Epidermal melanocyte (primary cell): Measurements from ENCODE around the gene WNT5B.
A peak's percentile ranks its signal among the peaks of the same experiment; 100 is the strongest.

Experiments used
- DNase-seq: peaks from one replicate; pipeline ENCODE4 v3.0.0; 2011; ENCODE audit warnings: low spot score; ENCODE audit not compliant: insufficient read length

The WNT5B gene

DNA sequence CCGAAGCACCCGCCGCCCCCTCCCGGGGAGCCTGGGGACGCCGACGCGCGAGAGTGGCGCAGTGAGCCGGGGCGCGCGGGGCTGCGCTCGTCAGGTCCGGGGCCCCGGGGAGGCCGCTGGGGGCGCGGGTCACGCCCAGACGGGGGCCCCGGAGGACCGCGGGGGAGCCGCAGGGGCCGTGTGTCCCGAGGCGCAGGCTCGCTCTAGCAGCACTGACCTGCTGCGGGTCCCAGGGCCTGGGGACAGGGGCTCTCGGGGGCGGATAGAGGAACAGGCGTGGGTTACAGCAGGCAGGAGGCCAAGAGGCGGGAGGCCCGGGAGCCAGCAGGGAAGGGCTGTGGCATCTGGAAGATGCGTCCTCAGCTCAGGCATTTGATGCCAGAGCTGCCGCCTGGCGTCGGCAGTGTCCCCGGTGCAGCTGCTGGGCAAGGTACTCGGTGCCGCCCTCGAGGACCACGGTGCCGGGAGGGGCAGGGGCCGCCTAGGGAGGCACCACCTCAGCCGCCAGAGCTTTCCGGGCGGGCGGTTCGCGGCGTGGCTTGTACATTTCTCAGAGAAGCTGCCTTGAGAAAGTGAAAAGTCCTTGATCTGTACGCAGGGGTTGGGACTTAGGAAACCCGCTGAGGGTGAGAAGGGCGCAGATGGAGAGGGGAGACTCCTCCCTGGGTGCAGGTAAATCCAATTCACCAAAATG, 1.2 kb downstream of the WNT5B start:
- DNase-seq = no peak

DNA sequence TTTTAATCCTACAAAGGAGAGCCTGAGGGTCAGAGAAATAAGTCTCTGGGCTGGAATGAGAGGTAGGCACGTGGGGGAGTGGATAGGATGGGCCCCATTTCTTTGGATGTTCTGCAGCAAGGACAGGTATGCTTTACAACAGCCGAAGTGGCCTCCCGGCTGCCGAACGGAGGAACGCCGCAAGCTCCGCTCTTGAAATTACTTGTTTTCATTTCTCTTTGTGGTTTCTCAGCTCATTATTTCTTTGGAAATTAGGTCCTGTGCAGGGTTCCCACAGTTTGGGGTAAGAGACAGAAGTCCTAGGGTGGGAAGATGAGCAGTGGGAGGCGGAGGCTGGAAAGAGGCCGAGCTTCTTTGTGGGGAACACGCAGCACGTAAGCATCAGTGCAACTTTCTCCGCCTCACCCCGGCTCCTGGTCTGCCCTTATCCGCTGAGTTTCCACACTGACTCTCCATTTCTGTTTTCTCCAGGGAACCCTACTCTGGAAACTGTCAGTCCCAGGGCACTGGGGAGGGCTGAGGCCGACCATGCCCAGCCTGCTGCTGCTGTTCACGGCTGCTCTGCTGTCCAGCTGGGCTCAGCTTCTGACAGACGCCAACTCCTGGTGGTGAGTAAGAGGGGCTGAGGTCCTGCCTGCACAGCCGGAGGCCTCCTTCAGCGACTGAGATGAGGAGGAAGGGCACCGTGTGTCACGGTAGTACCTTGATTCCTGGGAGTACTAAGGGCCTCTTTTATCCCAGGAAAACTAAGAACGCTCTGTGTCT, 2.0 kb downstream of the WNT5B start:
- no peak for DNase-seq

DNA sequence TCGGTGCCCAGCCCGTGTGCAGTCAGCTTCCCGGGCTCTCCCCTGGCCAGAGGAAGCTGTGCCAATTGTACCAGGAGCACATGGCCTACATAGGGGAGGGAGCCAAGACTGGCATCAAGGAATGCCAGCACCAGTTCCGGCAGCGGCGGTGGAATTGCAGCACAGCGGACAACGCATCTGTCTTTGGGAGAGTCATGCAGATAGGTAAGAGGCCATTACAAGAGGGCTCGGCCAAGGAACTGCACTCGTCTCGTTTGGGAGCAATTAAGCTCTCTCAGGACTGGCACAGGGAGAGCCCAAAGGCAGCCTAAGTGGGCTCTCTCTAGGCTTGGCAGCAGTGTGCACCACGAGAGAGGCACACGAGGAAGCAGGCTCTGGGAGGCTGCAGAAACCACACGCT, 3.7 kb downstream of the WNT5B start:
- DNase-seq = no peak

DNA sequence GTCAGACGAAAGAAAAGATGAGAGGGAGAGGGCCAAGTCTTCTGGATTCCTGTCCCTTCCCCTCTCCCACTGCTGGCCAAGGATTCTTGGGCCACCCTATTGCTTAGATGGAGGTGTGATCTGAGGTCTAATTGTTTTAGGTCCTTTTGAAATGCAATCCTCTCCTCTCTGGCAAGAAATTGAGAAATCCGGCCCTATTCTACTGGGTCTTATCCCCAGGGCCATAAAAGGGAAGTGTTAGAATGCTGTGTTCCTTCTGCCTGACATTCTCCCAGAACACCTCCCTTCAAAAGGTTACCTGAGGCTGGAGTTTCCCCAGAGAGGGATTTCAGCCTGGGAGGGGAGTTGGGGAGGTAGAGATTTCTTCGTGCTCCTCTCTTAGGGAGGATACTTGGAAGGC, 4.4 kb downstream of the WNT5B start:
- DNase-seq = no peak

DNA sequence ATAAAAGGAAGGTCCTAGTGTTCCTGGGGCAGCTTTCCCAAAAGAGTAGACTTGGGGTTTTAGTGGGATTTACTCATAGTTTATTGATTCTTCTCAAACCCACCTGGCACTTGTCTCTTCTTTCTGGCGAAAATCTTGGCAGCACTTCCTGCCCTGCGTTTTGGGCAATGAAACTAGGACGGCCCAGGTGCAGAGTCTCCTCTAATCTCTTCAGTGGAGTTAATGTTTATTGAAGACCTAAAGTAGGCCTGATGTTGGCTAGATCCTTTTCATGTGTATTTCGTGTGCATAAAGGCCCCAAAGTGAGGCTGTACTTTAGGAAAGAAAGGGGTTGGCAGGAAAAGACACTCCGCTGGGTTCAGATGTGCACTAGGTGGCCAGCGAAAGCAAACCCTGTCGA, 5.1 kb downstream of the WNT5B start:
- DNase-seq = no peak

DNA sequence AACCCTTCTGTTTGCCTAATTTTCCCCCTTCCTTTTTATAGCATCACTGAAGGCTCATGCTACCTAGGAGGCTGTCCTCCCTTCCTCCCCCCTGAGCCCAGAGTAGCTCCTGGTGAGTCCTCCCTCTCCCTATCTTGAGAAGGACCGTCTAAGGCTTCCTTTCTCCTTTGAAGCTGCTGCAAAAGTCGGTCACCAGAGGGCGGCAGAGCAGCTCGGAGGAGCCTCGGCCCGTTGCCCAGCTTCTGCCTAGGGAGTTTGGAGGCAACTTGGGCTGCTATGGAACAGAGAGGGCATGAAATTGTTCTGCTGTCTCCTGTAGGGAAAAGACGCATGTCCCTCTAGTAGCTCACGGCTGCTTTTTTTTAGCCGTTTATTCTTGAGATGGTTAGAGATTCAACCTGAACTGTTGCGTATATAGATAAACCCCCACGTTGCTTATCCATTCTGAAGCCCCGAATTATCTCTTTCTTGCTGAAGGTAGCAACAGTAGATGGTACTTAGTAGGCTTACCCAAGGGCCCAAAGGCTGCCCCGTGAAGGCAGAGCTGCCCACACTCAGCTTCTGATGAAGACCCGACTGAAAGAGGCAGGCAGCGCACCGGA, 5.7 kb downstream of the WNT5B start:
- DNase-seq = peak; percentile 83

DNA sequence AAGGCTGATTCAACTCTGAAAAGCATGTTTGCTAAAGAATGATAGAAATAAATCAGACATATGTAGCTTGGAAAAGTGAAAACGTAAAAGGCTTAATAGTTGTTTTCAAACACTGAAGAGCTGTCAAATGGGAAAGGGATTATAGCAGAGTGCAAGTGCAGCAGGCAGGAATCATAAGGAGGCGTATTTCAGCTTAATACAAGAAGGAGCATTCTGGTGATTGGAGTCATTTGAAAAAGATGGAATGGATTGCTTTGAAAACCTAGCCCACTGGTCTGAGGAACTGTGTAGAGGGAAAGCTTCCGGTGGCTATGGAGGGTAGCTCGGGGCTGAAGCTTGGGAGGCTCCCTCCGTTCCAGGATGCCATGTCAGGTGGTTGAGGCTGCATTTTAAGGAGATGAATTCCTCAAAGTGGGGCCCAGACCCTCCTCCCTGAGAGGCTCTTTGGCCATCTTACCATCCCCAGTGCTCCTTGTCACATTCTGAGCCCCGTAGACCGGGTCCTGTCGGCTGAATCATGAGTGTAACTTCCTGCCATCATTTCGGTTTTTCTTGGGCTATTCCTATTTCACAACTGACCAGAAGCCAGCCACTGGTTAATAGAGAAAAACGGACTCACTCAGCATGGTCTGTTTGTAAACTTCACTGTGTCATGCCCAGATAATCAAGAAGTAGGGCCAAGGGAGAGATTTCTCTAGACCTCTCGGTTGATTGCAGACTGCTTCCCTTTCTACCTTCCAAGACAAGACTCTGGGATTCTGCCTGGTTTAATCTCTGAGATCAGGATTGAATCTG, 6.5 kb downstream of the WNT5B start:
- no peak for DNase-seq

DNA sequence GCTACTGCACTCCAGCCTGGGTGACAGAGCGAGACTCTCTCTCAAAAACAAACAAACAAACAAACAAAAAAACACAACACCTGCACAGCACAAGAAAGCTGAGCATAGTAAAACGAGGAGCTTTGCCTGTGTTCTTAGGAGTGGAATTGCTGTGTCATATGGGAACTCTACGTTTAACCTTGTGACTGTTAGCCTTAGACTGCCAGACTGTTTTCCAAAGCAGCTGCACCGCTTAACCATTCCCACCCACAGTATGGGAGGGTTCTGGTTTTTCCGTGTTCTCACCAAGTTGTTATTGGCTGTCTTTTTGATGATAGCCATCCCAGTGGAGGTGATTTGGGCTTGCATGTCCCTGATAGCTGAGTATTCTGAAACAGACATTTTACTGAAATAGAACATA, 9.2 kb downstream of the WNT5B start:
- no peak for DNase-seq

DNA sequence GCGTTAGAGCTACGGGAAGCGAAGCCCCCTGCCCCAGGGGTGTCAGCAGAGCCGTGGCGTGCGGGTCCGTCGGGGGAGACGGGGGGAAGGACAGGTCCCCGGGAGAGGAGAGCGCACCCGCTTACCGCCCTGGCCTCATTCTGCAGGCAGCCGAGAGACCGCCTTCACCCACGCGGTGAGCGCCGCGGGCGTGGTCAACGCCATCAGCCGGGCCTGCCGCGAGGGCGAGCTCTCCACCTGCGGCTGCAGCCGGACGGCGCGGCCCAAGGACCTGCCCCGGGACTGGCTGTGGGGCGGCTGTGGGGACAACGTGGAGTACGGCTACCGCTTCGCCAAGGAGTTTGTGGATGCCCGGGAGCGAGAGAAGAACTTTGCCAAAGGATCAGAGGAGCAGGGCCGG, 10.5 kb downstream of the WNT5B start:
- no peak for DNase-seq

DNA sequence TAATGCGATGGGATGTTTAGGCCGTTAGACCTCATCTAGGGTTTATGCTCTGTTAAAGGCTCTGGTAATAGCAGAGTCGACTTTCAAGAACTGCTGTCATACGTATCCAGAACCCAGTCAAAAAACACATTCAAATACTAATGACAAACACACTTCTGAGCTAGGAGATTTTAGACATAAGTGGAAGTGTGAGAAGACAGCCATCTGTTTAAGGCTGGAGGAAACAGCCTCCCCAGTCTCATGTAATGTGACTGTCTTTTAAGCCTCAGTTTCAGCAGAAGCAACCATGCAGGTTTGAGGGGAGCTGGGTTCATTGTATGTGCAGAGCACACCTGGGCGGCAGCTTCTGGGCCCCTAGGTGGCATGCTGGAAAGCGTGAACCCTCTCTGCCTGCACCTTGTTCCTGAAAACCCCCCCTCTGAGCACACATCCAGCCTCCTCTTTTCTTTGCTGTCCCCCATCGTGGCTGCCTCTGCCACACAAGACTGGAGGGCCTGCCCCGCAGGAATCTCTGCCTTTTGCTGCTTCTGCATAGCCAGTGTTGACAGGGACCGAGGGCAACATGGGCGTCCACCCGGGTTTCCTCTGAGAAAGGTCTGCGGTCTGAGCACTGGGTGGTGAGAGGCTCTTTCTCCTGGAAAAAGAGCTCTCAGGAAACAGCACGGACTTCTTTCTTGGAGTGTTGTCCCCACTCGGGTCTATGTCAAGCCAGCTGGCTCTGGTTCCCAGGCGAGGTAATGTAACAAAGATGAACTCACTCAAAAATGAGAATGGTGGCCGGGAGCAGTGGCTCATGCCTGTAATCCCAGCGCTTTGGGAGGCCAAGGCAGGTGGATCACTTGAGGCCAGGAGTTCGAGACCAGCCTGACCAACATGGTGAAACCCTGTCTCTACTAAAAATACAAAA, 11.6 kb downstream of the WNT5B start:
- no peak for DNase-seq

DNA sequence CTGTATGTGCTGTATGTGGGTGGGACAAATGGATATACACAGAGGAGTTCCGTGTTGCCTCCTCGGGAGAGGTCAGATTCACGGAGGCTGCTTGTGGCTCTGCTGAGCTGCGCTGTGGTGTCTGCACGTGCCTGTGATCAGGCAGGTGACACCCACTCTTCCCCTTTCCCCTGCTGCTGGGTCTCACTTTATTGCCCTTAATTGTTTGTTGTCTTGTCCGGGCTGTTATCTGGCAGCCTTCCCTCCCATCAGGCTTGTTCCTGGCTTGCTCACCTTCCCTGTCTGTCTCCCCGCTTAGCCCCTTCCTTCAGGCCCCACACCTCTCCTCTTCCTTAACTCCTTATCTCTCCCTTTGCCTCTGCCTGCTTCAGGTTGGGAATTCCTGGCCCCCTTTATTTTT, 13.5 kb downstream of the WNT5B start:
- DNase-seq = no peak

DNA sequence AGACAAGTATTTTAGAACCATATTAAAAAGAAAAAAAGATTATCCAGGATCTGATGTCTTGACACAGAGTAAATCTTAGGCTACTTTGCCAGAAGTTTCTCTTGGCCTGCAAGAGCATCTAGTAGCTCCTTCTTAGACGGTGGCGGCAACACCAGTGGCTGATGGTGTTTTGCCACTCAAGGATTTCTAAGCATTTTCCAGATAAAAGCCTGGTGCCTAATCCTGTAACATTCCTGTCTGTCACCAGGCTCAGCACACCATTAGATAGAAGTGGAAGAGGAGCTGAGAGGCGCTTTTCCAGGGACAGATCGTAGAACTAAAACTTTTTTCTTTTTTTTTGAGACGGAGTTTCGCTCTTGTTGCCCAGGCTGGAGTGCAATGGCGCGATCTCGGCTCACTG, 14.0 kb downstream of the WNT5B start:
- DNase-seq = no peak

DNA sequence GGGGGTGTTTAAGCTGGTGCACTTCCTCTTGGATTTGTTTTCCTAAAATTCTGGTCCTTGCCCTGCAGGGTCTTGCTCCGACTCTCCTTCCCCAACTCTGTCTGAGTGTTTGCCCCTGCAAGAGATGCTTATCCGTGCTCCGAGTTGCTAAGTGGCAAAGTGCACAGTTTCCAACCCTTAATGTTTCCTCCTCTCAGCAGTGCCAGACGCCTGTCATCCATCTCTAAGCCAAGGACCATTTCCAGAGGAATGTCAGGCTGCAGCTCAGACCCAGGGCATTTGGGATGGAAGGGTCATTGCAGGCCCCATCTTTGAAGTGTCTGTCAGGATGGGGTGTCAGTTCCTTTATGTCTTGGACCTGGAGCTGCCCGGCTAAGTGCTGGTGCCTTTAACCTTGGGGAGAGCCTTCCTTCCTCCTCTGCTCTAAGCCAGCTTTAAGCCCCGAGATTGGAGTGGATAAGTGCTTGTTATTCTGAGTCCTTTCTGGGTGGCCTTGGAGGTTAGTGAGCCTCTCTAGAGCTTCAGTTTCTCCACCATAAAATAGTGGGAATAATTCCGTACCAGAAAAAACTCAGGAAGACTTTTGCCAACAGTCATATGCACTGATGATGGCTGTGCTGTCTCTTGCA, 15.0 kb downstream of the WNT5B start:
- DNase-seq = no peak

DNA sequence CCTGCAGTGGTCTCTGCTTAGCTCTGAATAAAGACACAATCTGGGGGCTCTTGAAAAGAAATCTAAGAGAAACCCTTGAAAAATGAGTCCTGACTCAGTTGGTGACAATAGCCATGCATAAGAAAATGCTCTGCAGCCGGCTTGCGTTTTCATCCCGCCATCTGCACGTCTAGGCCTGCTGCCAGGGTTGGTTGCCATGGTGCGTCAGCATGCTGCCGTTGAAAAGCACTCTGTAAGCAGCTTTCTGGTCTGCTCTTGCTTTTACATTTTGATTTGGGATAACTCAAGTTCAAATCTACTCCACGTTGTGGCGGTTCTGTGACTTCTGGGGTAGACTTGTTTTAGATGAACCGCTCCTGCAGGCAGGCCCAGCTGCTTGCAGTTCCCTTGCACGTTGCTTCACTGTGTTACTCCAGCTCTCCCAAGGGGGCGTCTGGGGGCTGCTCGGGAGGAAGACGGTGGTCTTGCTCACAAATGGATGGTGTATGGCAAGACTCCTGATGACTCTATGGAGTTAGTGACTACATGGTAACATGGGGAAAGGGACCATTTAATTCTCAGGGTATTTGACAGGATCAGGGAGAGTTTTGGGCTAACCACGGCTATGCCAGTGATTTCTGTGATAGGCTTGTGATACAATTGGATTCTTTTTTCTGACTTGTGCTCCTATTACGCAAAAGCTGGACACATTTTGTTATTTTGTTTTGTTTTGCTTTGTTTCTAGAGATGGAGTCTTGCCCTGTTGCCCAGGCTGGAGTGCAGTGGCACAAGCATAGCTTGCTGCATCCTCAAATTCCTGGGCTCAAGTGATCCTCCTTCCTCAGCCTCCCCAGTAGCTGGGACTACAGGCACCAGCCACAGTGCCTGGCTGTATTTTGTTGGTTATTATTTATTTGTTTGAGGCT, 15.8 kb downstream of the WNT5B start:
- peak; percentile 89 for DNase-seq

DNA sequence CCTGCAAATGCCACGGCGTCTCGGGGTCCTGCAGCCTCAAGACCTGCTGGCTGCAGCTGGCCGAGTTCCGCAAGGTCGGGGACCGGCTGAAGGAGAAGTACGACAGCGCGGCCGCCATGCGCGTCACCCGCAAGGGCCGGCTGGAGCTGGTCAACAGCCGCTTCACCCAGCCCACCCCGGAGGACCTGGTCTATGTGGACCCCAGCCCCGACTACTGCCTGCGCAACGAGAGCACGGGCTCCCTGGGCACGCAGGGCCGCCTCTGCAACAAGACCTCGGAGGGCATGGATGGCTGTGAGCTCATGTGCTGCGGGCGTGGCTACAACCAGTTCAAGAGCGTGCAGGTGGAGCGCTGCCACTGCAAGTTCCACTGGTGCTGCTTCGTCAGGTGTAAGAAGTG, 16.8 kb downstream of the WNT5B start:
- no peak for DNase-seq

DNA sequence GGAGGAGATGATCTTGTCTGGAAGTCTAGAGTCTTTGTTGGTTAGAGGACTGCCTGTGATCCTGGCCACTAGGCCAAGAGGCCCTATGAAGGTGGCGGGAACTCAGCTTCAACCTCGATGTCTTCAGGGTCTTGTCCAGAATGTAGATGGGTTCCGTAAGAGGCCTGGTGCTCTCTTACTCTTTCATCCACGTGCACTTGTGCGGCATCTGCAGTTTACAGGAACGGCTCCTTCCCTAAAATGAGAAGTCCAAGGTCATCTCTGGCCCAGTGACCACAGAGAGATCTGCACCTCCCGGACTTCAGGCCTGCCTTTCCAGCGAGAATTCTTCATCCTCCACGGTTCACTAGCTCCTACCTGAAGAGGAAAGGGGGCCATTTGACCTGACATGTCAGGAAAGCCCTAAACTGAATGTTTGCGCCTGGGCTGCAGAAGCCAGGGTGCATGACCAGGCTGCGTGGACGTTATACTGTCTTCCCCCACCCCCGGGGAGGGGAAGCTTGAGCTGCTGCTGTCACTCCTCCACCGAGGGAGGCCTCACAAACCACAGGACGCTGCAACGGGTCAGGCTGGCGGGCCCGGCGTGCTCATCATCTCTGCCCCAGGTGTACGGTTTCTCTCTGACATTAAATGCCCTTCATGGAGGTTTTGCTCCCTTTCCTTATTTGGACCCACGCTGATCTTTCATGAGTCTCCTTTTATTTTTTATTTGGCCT, 17.7 kb downstream of the WNT5B start:
- DNase-seq = no peak

DNA sequence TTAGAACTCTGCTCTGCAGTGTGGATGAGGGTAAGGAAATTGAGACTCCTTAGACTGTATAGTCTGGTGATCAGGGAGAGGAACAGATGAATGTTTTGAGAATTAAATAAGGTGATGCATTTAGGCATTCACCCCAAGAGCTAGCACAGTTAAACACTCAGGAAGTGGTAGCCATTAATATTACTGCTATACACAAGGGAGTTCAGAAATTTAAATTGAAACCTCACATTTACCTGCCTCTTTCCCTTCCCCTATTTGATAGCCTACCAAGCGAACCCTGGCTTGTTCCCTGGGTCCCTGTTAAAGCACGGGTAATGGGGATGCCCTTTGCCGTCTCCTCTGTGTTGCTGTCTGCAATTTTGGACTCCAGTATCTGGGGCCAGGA, 18.2 kb downstream of the WNT5B start:
- DNase-seq = no peak

DNA sequence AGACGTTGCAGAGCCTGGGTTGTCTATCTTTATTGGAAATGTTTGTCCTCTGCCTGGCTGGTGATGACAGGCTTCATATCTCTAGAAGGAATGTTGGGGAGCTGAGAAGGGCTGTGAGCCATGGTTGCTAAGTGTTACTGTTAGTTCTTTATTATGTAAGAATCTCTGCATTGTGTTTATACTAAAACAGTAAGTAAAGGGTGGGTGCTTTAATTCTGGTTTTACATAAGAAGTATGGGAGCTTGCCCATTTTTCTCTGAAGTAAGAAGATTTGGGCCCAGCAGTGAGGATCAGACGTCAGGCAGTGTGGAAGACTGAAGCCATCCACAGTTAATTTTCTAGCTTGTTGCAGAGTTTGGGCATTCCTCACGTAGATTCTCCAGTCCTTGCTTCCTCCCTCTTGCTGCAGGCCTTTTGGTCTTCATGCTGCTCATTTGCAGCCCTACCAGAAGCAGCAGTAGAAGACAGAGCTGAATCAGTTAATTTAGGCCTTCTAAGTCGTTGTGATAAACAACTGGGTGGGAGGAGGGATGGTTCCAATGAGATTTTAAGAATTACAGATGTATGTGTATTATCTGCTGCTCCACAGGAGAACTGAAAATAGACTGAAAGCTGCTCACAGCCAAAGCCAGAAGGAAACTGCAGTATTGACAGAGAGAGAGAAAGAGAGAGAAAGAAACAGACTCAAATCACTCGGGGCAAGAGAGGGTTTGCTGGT, 21.4 kb downstream of the WNT5B start:
- DNase-seq = no peak
